ENCODE results near the gene ANXA1.
"Not testable (repeated sequence)": the region's sequence is repeated elsewhere in the genome, so short reads cannot be mapped to it uniquely, and the experiment has no call there.

ANXA1 gene

GRCh38 chr9:73170185-73170957 is 18.7 kb downstream of the ANXA1 start:
- DNase-seq: no peak

DNA sequence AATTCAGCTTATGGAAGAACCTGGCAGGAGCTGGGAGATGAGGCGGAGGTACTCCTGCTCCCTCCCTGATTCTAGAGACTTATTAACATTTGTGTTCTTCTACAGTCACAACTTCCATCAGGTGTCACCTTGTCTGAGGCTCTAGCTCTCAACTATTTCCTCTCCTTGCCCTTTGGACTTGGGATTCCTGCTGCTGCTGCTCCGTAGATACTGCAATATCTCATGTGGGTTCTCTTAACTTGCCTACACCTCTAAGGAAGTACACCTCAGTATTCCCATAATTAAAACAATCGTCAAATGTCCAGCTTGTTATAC is 21.2 kb downstream of the ANXA1 start:
- DNase-seq: no peak

- DNase-seq: no peak
Measured at GRCh38 chr9:73173557-73174329, 22.1 kb downstream of the ANXA1 start.

DNA sequence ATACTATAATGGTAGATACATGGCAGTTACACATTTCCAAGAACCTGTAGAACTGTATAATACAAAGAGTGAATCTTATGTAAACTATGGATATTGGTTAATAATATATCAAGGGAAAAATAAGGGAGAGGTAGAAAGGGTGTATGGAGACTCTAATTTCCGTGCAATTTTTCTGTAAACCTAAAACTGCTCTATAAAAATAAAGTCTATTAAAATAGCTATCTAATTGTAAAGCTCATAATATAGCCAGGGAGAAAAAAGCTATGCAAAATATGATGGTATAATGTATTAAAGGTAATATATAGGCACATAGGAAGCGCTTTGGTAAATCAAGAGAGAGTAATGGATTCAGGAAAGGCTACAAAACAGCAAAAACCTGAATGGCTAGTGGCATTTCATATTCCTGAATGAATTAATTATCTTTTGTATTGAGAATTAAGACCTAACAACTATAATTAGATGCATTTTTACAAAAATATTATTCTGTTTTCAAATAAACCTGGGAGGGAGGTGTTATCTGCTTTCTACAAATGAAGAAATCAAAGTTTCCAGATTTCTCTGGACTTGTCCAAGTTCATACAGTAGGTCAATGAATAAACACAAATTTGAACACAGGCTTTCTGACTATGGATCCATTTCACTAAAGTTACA is 22.8 kb downstream of the ANXA1 start:
- DNase-seq: no peak

DNA sequence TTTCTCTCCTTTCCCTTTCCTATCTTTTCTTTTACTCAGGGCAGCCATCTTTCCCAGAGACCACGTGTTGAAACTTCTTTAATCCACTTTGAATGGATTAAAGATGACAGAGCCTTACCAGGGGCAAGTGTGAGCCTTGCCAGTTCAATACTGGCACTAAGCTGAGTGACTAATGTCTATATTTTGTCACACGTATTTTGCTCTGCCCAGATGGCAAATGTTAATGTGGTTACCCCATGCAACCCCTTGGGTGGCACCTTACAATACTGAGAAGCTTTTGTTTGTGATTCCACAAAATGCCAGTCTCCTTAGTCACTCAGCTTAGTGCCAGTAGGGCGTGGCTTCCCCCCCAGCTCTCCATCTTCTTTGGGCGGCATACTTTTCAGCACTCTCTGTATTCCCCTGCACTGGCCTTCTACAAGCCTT is 24.8 kb downstream of the ANXA1 start:
- no peak for DNase-seq

- no peak for DNase-seq
Measured at GRCh38 chr9:73178044-73178443, 26.4 kb downstream of the ANXA1 start.

DNA sequence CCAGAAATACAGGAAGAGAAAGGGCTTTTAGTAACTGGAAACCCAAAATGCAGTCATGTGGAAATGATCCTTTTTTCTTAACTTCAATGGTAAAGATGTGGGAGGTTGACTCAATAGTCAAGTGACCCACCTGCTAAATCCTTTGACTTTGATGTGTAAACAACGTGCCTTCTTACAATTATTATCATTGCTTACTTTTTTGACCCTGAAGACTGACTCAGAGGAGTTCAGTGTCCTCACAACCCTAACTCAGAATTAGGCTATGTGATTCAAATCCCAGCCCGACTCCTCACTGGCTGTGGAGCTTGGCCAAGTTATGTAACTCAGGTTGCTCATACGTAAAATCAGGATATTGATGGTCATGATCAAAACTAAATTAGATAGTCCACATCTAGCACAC is 27.9 kb downstream of the ANXA1 start:
- no peak for DNase-seq

DNA sequence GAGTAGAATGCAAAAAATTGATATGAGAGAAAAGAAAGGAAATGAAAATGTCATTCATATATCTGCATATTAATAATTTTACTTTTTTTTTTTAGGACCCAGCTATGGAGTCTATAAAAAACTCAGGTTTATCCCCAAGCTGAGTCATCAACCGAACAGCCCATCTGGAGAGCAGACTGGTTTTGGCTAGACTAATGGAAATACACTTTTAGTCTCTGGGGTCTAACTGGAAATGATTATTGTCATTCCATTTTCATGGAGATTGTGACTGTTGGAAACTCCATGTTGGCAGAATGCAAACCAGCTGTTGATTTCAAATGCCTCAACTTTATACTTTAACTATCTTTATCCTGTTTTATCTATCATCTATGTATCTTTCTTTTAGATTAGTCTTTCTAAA is 28.7 kb downstream of the ANXA1 start:
- DNase-seq: no peak

- DNase-seq: no peak
Measured at GRCh38 chr9:73182928-73183327, 31.3 kb downstream of the ANXA1 start.

DNA sequence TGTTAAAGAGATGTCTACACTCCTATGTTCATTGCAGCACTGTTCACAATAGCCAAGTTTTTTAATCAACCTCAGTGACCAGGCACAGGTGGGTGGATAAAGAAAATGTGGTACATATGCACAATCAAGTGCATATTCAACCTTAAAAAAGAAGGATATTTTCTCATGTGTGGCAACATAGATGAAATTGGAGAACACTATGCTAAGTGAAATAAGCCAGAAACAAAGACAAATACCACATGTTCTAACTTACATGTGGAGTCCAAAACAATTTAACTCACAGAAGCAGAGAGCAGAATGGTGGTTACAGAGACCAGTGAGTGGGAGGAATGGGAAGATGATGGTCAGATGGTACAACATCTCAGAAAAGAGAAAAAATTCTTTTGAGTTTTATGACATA is 31.8 kb downstream of the ANXA1 start:
- DNase-seq: no peak

DNA sequence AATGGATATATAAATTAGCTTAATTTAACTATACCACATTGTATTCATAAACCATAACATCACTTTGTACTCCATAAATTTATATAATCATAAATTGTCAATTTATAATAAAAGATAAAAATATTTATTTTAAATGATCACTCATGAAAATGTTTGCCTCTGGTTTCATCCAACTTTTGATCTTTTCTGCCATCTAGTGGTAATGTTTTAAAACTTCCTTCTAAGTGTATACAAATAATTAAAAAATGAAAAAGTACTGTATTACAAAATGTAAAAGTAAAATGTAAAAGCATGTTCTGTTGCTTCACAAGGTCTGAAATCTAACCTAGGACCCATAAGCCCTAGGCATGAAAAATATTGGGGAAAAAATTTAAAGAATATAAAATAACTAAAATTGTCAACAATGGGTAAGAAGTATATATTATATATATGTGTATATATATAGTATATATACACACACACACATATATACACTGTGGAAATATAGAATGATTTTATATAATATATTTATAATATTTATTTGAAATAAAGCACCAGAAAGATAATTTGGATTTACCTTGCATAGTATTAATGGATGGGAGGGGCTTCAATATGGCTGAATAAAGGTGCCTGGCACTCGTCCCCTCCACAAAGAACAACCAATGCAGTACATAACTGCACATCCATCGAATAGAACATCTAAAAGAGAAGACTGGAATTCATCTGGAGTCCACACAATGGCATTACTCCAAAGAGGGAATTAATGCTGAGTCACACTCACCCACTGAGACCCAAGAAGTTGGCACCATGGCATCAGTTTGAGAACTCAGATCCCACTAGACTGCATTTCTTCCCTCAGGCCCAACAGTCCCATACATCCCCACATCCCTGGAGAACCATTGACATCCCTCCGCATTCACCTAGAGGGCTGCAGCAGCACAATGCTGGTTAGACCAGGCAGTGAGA is 32.5 kb downstream of the ANXA1 start:
- DNase-seq: no peak

DNA sequence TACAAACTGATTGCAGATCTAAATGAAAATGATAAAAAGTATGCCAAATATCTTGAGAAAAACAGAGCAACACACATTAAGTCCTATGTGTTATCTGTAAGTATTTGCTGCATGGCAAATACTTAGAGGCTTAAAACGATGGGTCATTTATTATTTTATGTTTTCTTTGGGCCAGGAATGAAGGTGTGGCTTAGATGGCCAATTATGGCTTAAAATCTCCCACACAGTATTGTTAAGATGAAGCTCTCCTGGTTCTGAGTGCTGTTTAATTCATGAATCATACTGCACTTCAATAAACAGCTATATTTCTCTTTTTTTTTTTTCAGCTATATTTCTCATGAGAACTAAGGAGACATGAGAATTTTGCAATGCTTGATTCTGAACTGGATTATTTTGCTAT is 39.4 kb downstream of the ANXA1 start:
- DNase-seq: not testable (repeated sequence)

DNA sequence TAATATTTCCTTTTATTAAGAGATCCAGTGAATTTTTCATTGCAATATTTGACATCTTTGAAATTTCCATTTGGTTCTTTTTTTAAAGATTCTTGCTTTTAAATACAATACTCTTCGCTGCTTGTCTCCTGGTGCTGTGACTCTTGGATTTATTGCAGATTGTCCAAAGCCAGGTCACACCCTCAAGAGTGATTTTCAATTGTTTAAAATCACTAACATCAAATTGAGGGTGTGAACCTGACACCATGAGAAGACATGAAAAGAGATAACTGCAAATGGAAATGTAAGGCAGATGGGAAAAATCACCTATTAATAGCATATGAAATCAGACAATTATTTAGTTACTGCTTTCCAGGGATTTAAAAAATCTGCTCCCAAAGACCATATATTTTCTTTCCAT is 42.6 kb downstream of the ANXA1 start:
- no peak for DNase-seq

DNA sequence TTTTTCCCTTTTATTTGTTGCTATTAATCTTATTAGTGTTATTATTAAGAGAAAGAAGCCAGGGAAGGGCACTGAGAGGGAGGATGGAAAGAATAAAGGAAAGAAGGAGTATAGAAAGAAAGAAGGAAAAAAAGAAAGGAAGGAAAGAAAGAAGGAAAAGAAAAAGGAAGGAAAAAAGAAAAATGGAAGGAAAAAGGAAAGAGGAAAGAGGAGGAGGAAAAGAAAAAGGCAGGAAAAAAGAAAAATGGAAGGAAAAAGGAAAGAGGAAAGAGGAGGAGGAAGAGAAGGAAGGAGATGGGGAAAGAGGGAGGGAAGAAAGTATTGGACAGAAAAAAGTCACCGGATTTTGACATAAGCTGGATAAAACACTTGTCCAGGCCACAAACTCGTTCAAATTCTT is 47.8 kb downstream of the ANXA1 start:
- DNase-seq: no peak

DNA sequence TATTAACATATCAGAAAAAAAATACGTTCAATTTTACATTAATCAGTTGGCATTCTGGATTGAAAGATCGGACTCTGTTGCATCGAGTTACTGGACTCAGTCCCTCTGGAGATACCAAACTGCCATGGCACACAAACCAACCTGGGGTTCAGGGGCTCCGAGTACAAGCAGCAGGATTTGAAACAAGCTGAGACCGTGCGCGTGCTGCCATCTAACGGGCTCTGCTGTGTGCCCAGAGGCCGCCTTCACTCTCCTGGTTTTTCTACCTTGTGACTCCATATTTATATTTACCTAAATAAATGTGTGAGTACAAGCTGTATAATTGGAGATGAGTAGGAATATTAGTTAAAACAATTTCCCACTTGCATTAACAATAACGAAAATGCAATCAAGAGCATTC is 48.2 kb downstream of the ANXA1 start:
- no peak for DNase-seq

DNA sequence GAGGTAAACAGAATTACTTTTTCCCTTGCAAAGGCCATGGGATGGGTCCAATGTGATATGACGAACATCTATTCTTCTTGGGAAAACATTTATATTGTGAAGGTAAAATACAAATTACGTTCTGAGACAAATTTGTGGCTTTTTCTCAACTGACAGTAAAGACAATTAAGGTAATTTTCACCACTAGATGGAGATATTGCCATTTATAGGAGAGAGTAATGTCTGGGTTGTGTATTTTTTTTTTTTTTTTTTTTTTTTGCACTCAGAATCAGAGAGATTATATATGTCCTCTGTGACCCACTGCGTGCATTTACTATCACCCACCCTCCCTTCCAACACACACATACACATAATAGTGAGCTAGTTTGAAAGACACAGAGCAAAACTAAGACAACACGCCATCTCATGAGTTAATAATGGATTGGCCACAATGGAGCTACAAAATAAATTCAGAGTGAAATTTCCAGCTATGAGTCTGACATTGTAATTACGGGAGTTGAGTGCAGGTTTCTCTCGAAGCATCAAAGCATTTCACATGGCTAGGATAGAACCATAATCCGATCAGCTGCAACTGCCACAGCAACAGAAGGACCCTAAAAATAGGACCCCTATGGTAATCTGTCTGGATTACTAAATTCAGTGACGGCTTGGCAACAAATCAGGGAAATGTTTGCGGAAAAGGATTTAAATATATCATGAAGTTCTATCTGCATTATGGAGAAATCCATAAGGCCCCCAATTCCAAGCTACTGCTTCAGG is 49.2 kb downstream of the ANXA1 start:
- no peak for DNase-seq

DNA sequence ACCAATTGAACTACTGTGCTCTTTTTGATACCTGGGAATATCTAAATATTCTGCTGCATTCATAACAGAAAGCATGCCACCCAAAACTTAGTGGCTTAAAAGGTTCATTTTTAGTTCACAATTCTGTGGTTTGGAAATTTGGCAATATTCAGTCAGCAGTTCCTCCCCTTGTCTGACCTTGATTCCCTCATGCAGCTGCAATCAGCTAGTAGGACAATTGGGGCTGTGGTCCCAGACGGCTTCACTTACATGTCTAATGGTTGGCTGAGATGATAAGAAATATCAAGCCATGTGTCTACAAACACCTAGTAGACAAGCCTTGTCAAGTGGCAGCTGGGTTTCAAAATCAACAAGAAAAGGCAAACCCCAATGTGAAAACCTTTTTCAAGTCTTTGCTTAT is 51.3 kb downstream of the ANXA1 start:
- no peak for DNase-seq

GRCh38 chr9:73204936-73205335 is 53.3 kb downstream of the ANXA1 start:
- no peak for DNase-seq

GRCh38 chr9:73206851-73207250 is 55.2 kb downstream of the ANXA1 start:
- DNase-seq: no peak

- DNase-seq: no peak
Measured at GRCh38 chr9:73210886-73211666, 59.4 kb downstream of the ANXA1 start.

GRCh38 chr9:73213300-73213699 is 61.6 kb downstream of the ANXA1 start:
- no peak for DNase-seq

All from NCI-H187 treated with DMSO at 0.1 percent for 48 hours (cell line).